Testis (tissue), 2 donors: ENCODE data around the gene SANBR.

Experiments used
- CTCF ChIP-seq, 3 experiments: fragments of 450-650 bp in 2 of 3; fragments of 200-600 bp in 1 of 3; sonication (generic) in 1 of 3; IDR thresholded peaks; one replicate each; pipeline ENCODE4 v1.5.1; 2016 to 2019; ENCODE audit warnings: antibody characterized with exemption in 3 of 3, mild to moderate bottlenecking in 2 of 3, moderate library complexity in 1 of 3
- POLR2A ChIP-seq: fragments of 450-650 bp; IDR thresholded peaks from one replicate; pipeline ENCODE4 v1.6.1; 2017; ENCODE audit warnings: antibody characterized with exemption, mild to moderate bottlenecking, moderate library complexity

GRCh38 chr2:61042807-61043206 lies 22.9 kb upstream of the SANBR start:
- TF ChIP-seq CTCF (IDR thresholded peaks at IDR 0.05) (no peak), POLR2A (no peak)
